ENCODE measurements around the gene MFSD6. TPM values are rescaled to one million over a fixed set of nuclear protein-coding genes. Genes with fewer than 3 reads are reported as not detected.
"Not testable (repeated sequence)": the region's sequence is repeated elsewhere in the genome, so short reads cannot be mapped to it uniquely, and the experiment has no call there.

Gene MFSD6
- total RNA-seq, 1 donor from 2014 or later: 6.7 TPM

DNA sequence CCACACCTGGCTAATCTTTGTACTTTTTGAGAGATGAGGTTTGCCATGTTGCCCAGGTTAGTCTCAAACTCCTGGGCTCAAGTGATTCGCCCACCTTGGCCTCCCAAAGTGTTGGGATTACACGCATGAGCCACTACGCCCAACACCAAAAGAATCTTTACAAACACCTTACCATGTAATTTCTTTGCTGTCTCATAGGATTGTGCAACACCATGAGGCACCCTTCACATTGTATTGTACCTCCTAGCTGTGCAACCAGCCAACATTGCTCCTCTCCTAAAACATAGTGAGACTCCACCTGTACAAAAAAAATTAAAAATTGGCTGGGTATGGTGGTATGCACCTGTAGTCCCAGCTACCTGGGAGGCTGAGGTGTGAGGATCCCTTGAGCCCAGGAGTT is 3.1 kb upstream of the MFSD6 start:
- DNase-seq (ENCODE audit: low read depth in 2 of 2): no peak

GRCh38 chr2:190405995-190406394 is 2.2 kb upstream of the MFSD6 start:
- no peak for DNase-seq (ENCODE audit: low read depth in 2 of 2)

DNA sequence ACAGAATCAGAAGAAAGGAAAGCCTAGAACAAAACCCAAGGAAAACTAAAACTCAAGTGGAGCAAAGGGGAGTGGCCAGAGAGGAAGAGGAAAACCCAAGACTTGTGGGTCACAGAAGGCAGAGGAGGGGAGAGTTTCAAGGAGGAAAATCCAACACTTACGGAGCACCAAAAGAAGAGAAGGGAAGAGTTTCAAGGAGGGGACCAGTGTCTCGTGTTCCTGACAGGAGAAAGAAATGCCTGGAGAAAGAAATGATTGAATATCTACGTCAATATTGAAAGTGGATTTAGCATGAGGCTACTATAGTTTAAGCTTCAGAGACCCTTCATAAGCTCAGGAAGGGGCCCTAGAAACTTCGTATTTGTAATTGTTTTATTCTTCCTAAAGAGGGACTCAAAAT is 1.4 kb upstream of the MFSD6 start:
- DNase-seq (ENCODE audit: low read depth in 2 of 2): no peak

GRCh38 chr2:190407246-190407661 is 901 bp upstream of the MFSD6 start:
- no peak for DNase-seq (ENCODE audit: low read depth in 2 of 2)

GRCh38 chr2:190408538-190409271 is 550 bp downstream of the MFSD6 start:
- peak in 1 of 2 donors; percentile 20 for DNase-seq (ENCODE audit: low read depth in 2 of 2)

DNA sequence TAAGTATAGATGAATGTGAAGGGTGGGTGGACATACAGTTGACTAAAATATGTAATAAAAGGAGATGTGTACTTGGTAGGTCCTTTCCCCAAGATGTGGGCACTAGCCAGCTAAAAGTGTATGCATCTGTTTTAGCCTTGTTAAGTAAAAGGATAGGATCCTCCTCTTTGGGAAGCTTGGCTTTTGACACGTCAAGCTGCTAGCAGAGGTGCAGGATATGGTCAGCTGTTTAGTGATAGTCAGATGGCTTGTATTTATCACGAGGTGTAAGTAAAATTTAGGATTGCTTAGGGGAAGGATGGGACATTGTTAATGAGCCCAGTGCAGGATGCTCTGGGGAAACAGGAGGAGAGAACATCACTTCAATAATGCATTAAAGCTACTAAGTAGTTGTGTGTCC is 1.5 kb downstream of the MFSD6 start:
- no peak for DNase-seq (ENCODE audit: low read depth in 2 of 2)

GRCh38 chr2:190410166-190410565 is 2.0 kb downstream of the MFSD6 start:
- DNase-seq (ENCODE audit: low read depth in 2 of 2): no peak

DNA sequence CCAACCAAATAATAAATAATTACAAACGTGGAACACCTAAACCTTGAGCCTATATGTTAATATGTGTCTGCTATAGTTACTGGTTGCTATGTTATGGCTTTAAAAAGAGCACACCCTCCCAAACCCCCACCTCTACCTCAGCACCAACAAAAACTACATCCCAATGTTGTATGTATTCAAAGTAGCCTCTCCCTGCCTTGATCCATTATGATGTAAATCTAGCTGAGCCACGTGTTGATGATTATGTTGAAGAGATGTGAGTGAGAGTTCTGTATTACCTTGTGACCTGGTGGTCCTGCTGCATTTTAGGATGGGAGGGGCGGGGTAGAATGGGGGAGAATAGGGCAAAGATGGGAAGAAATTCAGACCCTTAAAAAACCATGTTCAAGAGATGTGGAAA is 4.8 kb downstream of the MFSD6 start:
- peak in 1 of 2 donors; percentile 8 for DNase-seq (ENCODE audit: low read depth in 2 of 2)

DNA sequence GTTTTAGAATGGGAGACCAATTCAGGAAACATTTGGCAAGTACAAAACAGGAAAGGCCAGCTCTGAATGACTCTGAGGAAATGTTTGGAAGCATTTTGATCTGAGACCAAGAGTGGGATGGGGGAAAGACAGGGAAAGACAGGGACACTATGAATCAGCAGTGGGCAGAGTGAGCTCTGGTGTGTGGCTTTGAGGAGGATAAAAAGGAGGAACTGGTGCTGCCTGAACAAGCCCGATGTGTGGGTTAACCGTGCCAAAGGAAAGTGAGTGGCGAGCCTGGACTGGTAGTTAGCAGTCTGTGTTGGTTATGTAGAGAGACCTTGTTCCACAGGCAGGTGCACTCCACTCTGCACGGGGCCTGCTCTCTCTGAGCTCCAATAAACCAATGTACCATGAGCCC is 5.3 kb downstream of the MFSD6 start:
- peak in 1 of 2 donors; percentile 62 for DNase-seq (ENCODE audit: low read depth in 2 of 2)

DNA sequence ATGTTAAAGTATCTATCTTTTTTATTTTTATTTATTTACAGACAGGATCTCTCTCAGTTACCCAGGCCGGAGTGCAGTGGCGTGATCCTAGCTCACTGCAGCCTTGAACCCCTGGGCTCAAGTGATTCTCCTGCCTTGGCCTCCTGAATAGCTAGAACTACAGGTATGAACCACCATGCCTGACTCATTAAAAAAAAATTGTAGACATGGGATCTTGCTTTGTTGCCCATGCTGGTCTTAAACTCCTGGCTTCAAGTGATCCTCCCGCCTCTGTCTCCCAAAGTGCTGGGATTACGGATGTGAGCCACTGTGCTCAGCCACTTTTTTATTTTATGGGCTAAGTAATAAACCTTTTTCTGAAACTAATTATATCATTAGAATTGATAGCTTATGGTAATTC is 7.1 kb downstream of the MFSD6 start:
- no peak for DNase-seq (ENCODE audit: low read depth in 2 of 2)

DNA sequence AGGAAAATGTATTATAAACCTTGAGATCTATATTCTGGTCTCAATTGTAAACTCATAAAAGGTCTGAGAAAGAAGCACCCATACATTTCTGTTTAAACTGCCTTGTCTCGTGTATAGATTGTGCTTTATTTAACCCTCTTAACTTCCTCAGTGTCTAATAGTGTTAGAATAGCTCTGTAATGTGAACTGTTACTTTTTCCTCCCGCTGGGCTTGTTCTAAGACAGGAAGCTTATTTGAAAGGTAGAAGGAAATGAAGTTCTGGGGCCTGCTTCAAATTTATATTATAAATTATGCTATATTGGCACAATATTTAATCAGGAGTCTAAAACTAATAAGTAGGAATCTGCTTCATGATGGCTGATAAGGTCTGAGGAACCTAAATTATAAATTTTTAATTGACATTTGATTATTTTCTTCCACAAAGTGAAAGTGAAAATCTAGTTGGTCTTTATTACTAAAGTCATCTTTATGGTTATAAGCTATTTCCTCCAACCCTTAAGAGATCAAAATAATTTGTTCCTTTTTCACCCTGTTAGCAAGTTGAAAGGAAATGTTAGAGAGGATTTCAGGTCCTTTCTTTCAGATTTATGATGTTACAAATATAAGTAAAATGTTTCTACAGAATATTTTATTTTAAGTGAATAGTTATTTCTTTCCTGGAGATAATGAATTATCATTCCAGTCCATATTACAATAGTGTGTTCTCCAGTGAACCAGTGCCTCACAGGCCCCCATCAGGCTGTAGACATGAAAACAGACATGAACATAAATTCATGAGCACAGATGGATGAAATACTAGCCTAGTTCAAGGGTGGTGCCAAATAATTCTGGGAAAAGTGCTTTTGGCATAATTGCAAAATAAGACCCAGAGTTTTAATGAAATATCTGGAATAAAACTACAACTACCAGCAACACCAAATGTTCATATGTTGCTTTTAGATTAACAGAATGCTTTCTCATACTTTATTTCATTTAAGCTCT is 7.9 kb downstream of the MFSD6 start:
- DNase-seq (ENCODE audit: low read depth in 2 of 2): no peak

GRCh38 chr2:190417045-190417842 is 9.1 kb downstream of the MFSD6 start:
- DNase-seq (ENCODE audit: low read depth in 2 of 2): no peak

DNA sequence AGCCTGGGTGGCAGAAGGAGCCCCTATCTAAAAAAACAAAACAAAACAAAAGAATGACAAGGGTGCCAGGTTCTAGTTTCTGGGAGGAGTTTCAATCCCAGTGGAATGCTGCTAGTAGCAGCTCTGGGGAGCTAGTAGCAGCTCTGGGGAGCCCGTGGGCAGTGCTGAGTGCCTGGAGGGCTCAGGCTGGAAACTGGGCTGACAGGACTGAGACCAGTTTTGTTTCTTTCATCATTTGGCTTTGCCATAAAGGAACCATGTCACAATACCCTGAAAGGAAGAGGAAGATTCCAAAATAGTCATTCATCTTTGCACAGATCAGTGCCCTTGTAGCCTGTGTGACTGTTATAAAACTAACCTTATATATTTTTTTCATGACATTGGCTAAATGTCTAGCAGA is 10.6 kb downstream of the MFSD6 start:
- no peak for DNase-seq (ENCODE audit: low read depth in 2 of 2)

GRCh38 chr2:190420801-190421200 is 12.6 kb downstream of the MFSD6 start:
- DNase-seq (ENCODE audit: low read depth in 2 of 2): no peak

GRCh38 chr2:190425221-190425866 is 17.2 kb downstream of the MFSD6 start:
- no peak for DNase-seq (ENCODE audit: low read depth in 2 of 2)

DNA sequence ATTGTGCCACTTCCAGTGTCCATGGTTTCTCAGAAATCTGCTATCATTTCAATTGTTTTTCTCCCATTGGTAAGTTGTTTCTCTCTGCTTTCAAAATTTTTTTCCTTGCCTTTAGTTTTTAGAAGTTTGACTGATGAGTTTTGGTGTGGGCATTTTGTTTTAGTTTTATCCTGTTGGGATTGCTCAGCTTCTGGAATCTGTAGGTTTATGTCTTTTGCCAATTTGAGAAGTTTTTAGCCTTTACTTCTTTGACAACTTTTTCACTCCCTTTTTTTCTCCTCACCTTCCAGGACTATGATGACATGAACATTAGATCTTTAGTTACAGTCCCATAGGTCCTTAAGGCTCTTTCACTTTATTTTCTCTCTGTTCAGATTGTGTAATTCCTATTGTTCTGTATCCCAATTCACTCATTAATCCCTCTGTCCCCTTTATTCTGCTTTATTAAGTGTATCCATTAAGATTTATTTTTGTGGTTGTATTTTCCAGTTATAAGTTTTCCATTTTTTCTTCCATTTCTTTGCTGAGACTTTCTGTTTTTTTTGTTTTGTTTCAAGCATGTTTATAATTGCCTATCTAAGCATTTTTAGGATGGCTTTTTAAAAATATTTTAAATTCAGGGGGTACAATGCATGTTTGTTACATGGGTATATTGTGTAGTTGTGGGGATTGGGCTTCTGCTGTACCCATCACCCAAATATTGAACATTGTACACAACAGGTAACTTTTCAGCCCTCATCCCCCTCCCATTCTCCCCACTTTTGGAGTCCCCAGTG is 17.9 kb downstream of the MFSD6 start:
- DNase-seq (ENCODE audit: low read depth in 2 of 2): no peak

GRCh38 chr2:190430866-190431265 is 22.7 kb downstream of the MFSD6 start:
- not testable (repeated sequence) for DNase-seq (ENCODE audit: low read depth in 2 of 2)

GRCh38 chr2:190431907-190432306 is 23.8 kb downstream of the MFSD6 start:
- DNase-seq (ENCODE audit: low read depth in 2 of 2): peak in 1 of 2 donors; percentile 68

DNA sequence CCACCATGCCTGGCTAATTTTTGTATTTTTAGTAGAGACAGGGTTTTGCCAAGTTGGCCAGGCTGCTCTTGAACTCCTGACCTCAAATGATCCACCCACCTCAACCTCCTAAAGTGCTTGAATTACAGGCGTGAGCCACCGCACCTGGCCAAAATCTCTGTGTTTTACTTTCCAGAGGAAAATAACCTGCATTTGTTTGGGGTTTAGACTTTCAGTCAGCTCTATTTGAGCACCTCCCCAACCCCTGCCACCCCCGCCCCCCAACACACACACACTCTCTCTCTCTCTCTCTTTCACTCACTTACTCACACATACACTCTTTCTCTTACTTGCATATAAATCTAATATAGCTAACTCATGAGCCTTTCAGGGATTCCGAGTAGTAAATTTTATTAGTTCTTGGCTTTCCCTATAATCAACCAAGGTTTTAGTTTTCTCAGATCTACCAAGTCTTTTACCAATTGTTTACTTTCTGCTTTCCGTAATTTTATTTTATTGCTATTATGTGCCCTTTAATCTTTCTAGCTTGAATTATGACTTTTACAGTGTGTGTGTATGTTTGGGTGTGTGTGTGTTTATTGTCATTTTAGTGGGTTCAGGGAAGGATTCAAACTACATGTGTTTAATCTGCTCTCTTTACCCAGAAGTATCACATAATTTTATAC is 24.5 kb downstream of the MFSD6 start:
- no peak for DNase-seq (ENCODE audit: low read depth in 2 of 2)

All from dermis microvascular lymphatic vessel endothelial cell (primary cell).